Left forelimb (tissue), 1 donor: ENCODE results near the gene CENPVL3.
"Not testable (repeated sequence)": the region's sequence is repeated elsewhere in the genome, so short reads cannot be mapped to it uniquely, and the experiment has no call there.

Source experiments
- DNase-seq: peaks from one replicate; pipeline ENCODE4 v3.0.0-alpha.2; 2018; ENCODE audit warnings: low spot score

Gene CENPVL3

GRCh38 chrX:51618241-51619155 lies at the start of gene CENPVL3:
Gene CENPVL3, minus strand, starts transcription at chrX:51618912. Its CDS starts 39 bp downstream, at chrX:51618873.
- not testable (repeated sequence) for DNase-seq

GRCh38 chrX:51665981-51666380 lies 47.3 kb upstream of the CENPVL3 start:
- DNase-seq: no peak

GRCh38 chrX:51643377-51643776 lies 24.7 kb upstream of the CENPVL3 start:
- DNase-seq: no peak

- no peak for DNase-seq
Measured at GRCh38 chrX:51641421-51642021, 22.8 kb upstream of the CENPVL3 start.

GRCh38 chrX:51636511-51636910 lies 17.8 kb upstream of the CENPVL3 start:
- DNase-seq: not testable (repeated sequence)

- no peak for DNase-seq
Measured at GRCh38 chrX:51614353-51615012, 4.2 kb downstream of the CENPVL3 start.

- no peak for DNase-seq
Measured at GRCh38 chrX:51608766-51609165, 9.9 kb downstream of the CENPVL3 start.

GRCh38 chrX:51608126-51608525 lies 10.6 kb downstream of the CENPVL3 start:
- no peak for DNase-seq

GRCh38 chrX:51606446-51606845 lies 12.3 kb downstream of the CENPVL3 start:
- no peak for DNase-seq

GRCh38 chrX:51598899-51599298 lies 19.8 kb downstream of the CENPVL3 start:
- DNase-seq: no peak

- no peak for DNase-seq
Measured at GRCh38 chrX:51571874-51572273, 46.8 kb downstream of the CENPVL3 start.

- no peak for DNase-seq
Measured at GRCh38 chrX:51569561-51569960, 49.2 kb downstream of the CENPVL3 start.

- DNase-seq: no peak
Measured at GRCh38 chrX:51568586-51568985, 50.1 kb downstream of the CENPVL3 start.
